ENCODE results near the gene PITPNM3.
"Not testable (repeated sequence)": the region's sequence is repeated elsewhere in the genome, so short reads cannot be mapped to it uniquely, and the experiment has no call there.

Gene PITPNM3

GRCh38 chr17:6495450-6496115 is 60.8 kb downstream of the PITPNM3 start:
- DNase-seq (ENCODE audit: insufficient read length) (no peak), FAIRE-seq (no peak)
- no peak for TF ChIP-seq POLR2A (IDR thresholded peaks at IDR 0.05; ENCODE audit: low read depth, low read length)
- TF ChIP-seq TAF1 (IDR thresholded peaks at IDR 0.05; ENCODE audit: borderline replicate concordance, low read depth, low read length): no peak
- no peak for TF ChIP-seq POLR2AphosphoS5 (IDR thresholded peaks at IDR 0.05; ENCODE audit: low read depth, low read length)

- FAIRE-seq (no peak), DNase-seq (ENCODE audit: insufficient read length) (no peak)
- TF ChIP-seq POLR2A (IDR thresholded peaks at IDR 0.05; ENCODE audit: low read depth, low read length) (no peak), POLR2AphosphoS5 (IDR thresholded peaks at IDR 0.05; ENCODE audit: low read depth, low read length) (no peak), TAF1 (IDR thresholded peaks at IDR 0.05; ENCODE audit: borderline replicate concordance, low read depth, low read length) (no peak)
These were observed 62.0 kb downstream of the PITPNM3 start for GRCh38 chr17:6494239-6494941.

GRCh38 chr17:6492892-6493674 is 63.3 kb downstream of the PITPNM3 start:
- TF ChIP-seq POLR2A (IDR thresholded peaks at IDR 0.05; ENCODE audit: low read depth, low read length): no peak
- TF ChIP-seq TAF1 (IDR thresholded peaks at IDR 0.05; ENCODE audit: borderline replicate concordance, low read depth, low read length): no peak
- TF ChIP-seq POLR2AphosphoS5 (IDR thresholded peaks at IDR 0.05; ENCODE audit: low read depth, low read length): no peak
- DNase-seq (ENCODE audit: insufficient read length) (no peak), FAIRE-seq (no peak)

GRCh38 chr17:6491071-6491700 is 65.2 kb downstream of the PITPNM3 start:
- no peak for FAIRE-seq
- DNase-seq (ENCODE audit: insufficient read length): no peak
- no peak for TF ChIP-seq POLR2A (IDR thresholded peaks at IDR 0.05; ENCODE audit: low read depth, low read length)
- no peak for TF ChIP-seq TAF1 (IDR thresholded peaks at IDR 0.05; ENCODE audit: borderline replicate concordance, low read depth, low read length)
- no peak for TF ChIP-seq POLR2AphosphoS5 (IDR thresholded peaks at IDR 0.05; ENCODE audit: low read depth, low read length)

- no peak for FAIRE-seq
- no peak for DNase-seq (ENCODE audit: insufficient read length)
- TF ChIP-seq TAF1 (IDR thresholded peaks at IDR 0.05; ENCODE audit: borderline replicate concordance, low read depth, low read length) (no peak), POLR2AphosphoS5 (IDR thresholded peaks at IDR 0.05; ENCODE audit: low read depth, low read length) (no peak), POLR2A (IDR thresholded peaks at IDR 0.05; ENCODE audit: low read depth, low read length) (no peak)
These were observed 67.3 kb downstream of the PITPNM3 start for GRCh38 chr17:6489016-6489550.

GRCh38 chr17:6488008-6488539 is 68.3 kb downstream of the PITPNM3 start:
- TF ChIP-seq POLR2AphosphoS5 (IDR thresholded peaks at IDR 0.05; ENCODE audit: low read depth, low read length): no peak
- TF ChIP-seq TAF1 (IDR thresholded peaks at IDR 0.05; ENCODE audit: borderline replicate concordance, low read depth, low read length): no peak
- TF ChIP-seq POLR2A (IDR thresholded peaks at IDR 0.05; ENCODE audit: low read depth, low read length): no peak
- FAIRE-seq (no peak), DNase-seq (ENCODE audit: insufficient read length) (no peak)

- DNase-seq (ENCODE audit: insufficient read length): no peak
- TF ChIP-seq POLR2A (IDR thresholded peaks at IDR 0.05; ENCODE audit: low read depth, low read length) (no peak), TAF1 (IDR thresholded peaks at IDR 0.05; ENCODE audit: borderline replicate concordance, low read depth, low read length) (no peak), POLR2AphosphoS5 (IDR thresholded peaks at IDR 0.05; ENCODE audit: low read depth, low read length) (no peak)
These were observed 68.9 kb downstream of the PITPNM3 start for GRCh38 chr17:6487251-6488007.

GRCh38 chr17:6485646-6486412 is 70.5 kb downstream of the PITPNM3 start:
- no peak for FAIRE-seq
- TF ChIP-seq POLR2AphosphoS5 (IDR thresholded peaks at IDR 0.05; ENCODE audit: low read depth, low read length): no peak

More at GRCh38 chr17:6487251-6488007, 68.9 kb downstream of the PITPNM3 start:
- no peak for FAIRE-seq

GRCh38 chr17:6483507-6483906 is 72.8 kb downstream of the PITPNM3 start:
- FAIRE-seq (no peak), DNase-seq (ENCODE audit: insufficient read length) (no peak)
- TF ChIP-seq TAF1 (IDR thresholded peaks at IDR 0.05; ENCODE audit: borderline replicate concordance, low read depth, low read length) (no peak), POLR2AphosphoS5 (IDR thresholded peaks at IDR 0.05; ENCODE audit: low read depth, low read length) (no peak), POLR2A (IDR thresholded peaks at IDR 0.05; ENCODE audit: low read depth, low read length) (no peak)

More at GRCh38 chr17:6485646-6486412, 70.5 kb downstream of the PITPNM3 start:
- no peak for DNase-seq (ENCODE audit: insufficient read length)

- not testable (repeated sequence) for DNase-seq (ENCODE audit: insufficient read length); FAIRE-seq
These were observed 73.6 kb downstream of the PITPNM3 start for GRCh38 chr17:6482796-6483195.

Data from GM12892 (cell line).